Transverse colon (tissue), 3 donors: Measurements from ENCODE around the gene ADGRE1.

Source experiments
- CTCF ChIP-seq, 5 experiments: fragments of 200-600 bp in 3 of 5; fragments of 450-650 bp in 2 of 5; sonication (generic) in 3 of 5; IDR thresholded peaks; 1 replicate in 2 of 5; 2 replicates in 3 of 5; pipeline ENCODE4 v1.5.1; 2016 to 2017; ENCODE audit warnings: antibody characterized with exemption in 5 of 5, inconsistent platforms in 3 of 5, mild to moderate bottlenecking in 2 of 5, moderate library complexity in 1 of 5
- POLR2A ChIP-seq: fragments of 450-650 bp; IDR thresholded peaks from one replicate; pipeline ENCODE4 v1.6.1; 2016; ENCODE audit warnings: antibody characterized with exemption, mild to moderate bottlenecking, moderate library complexity

GRCh38 chr19:6861683-6862286, 25.6 kb upstream of the ADGRE1 start:
- TF ChIP-seq CTCF (IDR thresholded peaks at IDR 0.05) (no peak), POLR2A (no peak)
